CD4-positive, alpha-beta T cell treated with Interleukin-4 for 1 hour (primary cell): ENCODE measurements around the gene CMTM2.
A peak's percentile ranks its signal among the peaks of the same experiment; 100 is the strongest.
"Not testable (repeated sequence)": the region's sequence is repeated elsewhere in the genome, so short reads cannot be mapped to it uniquely, and the experiment has no call there.

Experiments
- DNase-seq, 2 donors: peaks; one replicate each; pipeline ENCODE4 v3.0.0-alpha.2; 2020 to 2022

The CMTM2 gene

GRCh38 chr16:66553223-66553622 is 26.0 kb upstream of the CMTM2 start:
- peak in 1 of 2 donors; percentile 15 for DNase-seq

DNA sequence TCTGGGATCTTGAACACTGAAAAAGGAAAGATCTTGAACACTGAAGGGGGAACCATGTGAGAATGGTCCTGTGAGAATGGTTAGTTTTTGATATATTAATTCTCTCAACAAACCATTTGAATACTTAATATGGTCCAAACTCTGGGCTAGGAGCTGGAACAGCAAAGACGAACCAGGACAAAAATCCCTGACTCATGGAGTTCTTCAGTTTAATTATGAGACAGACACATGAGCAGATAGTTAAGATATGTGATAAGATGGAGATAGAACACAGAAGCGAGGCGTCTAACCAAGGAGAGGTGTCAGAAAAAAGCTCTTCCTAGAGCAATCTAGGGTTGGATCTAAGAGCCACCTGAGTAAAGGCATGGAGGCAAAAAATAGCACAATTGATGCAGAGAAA is 25.2 kb upstream of the CMTM2 start:
- DNase-seq, result no peak

GRCh38 chr16:66554495-66554894 is 24.8 kb upstream of the CMTM2 start:
- DNase-seq, result no peak

GRCh38 chr16:66560107-66560506 is 19.2 kb upstream of the CMTM2 start:
- DNase-seq, result no peak

DNA sequence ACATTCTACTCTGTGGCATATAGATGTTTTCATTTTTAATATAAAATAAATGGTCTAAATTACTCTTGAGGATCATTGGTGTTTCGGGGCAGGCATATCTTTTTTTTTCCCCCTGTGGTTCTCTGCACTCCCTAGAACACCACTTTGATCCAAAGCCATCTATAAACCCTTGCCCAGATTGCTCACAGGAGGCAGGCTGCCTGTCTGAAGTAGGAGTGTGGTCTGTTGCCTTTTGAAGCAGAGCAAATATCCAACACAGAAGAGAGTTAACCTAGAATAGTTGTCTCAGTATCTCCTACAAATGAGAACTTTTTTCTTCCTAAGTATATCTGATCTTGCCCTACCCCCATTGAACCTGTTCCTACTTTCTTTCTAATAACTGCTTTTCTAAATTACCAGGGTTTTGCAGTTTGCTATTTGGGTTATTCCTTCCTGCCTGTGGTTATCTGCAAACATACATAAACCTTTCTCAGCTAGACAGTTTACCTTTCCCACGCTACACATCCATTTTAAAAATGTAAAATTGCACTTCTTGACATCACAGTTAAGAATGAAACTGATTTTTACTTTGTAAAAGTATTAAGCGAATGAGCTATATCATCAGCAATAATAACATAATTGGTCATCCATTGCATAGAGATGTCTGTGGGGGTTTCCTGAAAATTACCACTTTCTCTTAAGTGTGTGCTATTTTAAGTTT is 17.7 kb upstream of the CMTM2 start:
- no peak for DNase-seq

GRCh38 chr16:66562409-66562808 is 16.9 kb upstream of the CMTM2 start:
- peak in 1 of 2 donors; percentile 58 for DNase-seq

- DNase-seq, result no peak
Observed at GRCh38 chr16:66562986-66563385, 16.3 kb upstream of the CMTM2 start.

DNA sequence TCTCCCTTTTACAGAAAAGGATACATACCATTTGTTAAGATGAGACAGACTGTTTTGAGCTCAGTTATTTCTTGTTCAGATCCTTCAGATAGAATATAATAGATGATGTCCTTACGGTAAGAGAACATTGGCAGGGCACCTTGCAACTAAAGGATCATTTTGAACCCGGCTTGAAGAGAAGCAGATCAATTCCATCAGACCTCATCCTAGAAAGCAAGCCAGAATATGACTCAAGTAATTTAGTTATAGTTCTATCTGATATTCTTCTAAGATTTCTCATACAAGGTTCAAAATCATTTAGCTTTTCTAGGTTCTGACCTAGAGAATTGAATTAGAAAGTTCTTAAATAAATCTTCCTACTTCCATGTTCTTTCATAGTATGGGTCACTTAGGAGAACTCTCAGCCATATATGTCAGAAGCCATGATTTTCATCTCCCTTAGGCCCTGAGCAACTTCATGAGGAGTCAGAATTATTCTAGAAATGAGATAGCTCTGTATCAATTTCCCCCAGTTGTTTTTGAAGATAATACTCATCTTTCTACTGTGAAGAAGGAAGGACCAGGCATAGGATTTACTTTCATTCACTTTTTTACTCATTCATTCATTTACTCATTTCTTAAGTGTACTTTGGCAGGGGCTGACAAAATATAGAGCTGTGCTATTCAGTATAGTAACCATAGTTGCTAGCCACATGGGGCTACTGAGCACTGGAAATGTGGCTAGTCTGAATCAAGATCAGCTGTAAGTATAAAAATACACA is 15.5 kb upstream of the CMTM2 start:
- DNase-seq, result no peak

DNA sequence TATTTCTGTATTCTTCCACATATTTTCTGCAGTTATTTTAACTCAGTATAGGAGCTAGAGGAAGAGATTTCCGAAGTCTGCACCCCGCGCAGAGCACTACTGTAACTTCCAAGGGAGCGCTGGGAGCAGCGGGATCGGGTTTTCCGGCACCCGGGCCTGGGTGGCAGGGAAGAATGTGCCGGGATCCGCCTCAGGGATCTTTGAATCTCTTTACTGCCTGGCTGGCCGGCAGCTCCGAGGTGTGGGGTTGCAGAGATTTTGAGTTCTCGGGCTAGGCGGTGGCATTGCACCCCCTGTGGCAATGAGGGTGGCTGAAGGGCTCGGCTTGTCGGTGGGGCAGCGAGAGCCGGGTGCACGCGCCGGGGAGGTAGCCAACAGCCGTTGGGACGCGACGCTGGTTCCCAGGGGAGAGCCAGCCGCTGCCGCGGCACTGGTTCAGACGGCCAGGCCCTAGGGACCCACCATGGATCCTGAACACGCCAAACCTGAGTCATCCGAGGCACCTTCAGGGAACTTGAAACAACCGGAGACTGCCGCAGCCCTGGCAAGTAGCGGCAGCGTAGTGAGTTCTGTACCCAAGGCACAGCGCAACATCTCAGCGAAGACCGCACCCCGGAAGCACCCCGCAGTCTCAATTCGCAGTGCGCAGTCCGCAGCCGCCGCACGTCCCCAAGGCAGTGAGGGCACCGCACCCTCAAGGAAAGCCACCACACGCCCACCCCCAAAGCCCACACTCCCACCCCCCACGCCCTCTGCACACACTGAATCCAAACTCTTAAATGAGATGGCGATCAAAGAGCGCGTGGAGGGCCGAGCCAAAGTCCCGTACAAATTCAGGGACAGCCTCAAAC is 13.0 kb upstream of the CMTM2 start, which contains the start of gene CMTM1:
TSS of gene CMTM1 (plus strand) at position 389 of the 851 bp plus-strand sequence. CDS start at position 464, 75 bp downstream.
- DNase-seq, result no peak

DNA sequence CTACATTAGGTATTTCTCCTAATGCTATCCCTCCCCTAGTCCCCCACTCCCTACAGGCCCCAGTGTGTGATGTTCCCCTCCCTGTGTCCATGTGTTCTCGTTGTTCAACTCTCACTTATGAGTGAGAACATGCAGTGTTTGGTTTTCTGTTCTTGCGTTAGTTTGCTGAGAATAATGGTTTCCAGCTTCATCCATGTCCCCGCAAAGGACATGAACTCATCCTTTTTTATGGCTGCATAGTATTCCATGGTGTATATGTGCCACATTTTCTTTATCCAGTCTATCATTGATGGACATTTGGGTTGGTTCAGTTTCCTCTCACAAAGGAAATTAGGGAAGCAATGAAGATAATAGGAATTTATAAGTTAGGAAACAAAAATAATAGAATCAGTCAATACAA is 12.0 kb upstream of the CMTM2 start:
- DNase-seq, result not testable (repeated sequence)

GRCh38 chr16:66568355-66568754 is 10.9 kb upstream of the CMTM2 start:
- DNase-seq, result no peak

- DNase-seq, result no peak
Observed at GRCh38 chr16:66569131-66569530, 10.1 kb upstream of the CMTM2 start.

GRCh38 chr16:66569827-66570405 is 9.3 kb upstream of the CMTM2 start:
- no peak for DNase-seq

GRCh38 chr16:66572356-66572755 is 6.9 kb upstream of the CMTM2 start:
- no peak for DNase-seq

GRCh38 chr16:66574081-66574480 is 5.2 kb upstream of the CMTM2 start:
- no peak for DNase-seq

GRCh38 chr16:66574531-66574930 is 4.7 kb upstream of the CMTM2 start:
- DNase-seq, result no peak

DNA sequence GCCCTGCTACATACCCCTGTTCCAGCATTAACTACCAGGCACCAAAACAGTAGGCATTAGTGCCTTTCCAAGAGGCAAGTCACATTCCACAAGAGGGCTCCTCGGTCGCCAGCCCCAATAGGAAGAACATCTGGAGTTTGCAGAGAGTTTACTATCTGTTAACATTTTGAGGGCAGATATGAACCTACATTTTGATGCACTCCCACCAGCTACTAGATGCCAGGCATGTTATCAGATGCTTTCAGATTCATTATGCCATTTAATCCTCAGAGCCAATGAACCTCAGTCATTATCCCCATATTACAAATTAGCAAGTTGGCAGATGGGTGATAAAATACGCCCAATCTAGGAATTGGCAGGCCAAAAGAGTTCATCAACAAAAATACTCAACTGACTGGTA is 4.2 kb upstream of the CMTM2 start:
- no peak for DNase-seq

DNA sequence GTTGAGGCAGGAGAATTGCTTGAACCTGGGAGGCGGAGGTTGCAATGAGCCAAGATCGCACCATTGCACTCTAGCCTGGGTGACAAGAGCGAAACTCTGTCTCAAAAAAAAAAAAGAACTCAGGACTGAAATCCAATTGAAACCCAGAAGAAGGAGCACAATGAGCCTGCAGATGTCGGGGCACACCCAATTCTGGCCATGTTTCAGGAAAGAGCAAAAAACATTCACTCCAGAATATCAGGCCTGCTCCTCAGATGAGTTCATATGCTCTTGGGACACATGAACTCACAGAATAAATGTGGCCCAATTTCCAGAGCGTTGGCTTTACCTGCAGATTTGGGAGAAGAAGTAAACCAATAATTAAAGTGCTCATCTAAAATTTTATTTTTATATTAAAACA is 3.0 kb upstream of the CMTM2 start:
- no peak for DNase-seq

- DNase-seq, result no peak
Observed at GRCh38 chr16:66580605-66581209, 1.4 kb downstream of the CMTM2 start.

DNA sequence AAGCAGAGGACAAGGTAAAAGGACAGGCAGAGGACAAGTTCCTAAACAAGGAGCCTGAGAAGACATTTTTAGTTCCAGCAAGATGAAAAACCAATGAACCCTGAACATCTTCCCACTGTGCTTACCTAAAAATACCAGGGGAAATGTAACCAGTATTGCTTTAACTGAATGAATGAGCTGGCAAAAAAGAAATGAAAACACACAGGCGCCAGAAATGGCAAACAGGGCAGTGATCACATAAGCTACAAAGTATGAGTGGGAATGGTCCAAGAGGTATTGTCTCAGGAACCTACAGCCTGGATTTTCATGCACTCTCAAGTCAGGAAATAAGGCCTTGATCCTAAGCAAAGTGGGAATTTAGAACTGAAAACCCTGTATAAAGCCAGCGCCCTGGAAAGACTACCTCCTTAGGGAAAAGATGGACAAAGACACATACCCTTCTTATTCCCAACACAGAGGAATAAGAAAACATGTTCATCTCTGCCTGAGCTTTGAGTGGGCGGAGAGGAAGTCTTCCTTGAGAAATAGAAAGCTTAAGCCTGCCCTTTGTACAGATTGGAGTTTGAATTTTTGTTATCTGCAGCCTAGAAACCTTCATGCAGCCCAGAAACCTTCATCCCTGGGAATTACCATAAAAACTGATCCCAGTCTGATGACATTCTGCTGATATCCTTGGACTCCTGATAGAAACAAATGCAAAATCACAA is 2.1 kb downstream of the CMTM2 start:
- no peak for DNase-seq

- no peak for DNase-seq
Observed at GRCh38 chr16:66585481-66586239, 6.4 kb downstream of the CMTM2 start.
